GM19395 (cell line): ENCODE data around the gene DCBLD2.

Experiments
- ATAC-seq: cut with Tn5 transposase; IDR thresholded peaks from one replicate; pipeline ENCODE4 v1.9.1; 2021; ENCODE audit warnings: mild to moderate bottlenecking, moderate library complexity; ENCODE audit not compliant: unreplicated experiment

The DCBLD2 gene

GRCh38 chr3:98775459-98776139 is 125.9 kb downstream of the DCBLD2 start:
- no peak for ATAC-seq

GRCh38 chr3:98772022-98772421 is 129.5 kb downstream of the DCBLD2 start:
- no peak for ATAC-seq

GRCh38 chr3:98770261-98771039 is 131.0 kb downstream of the DCBLD2 start:
- ATAC-seq = peak; percentile 86

- no peak for ATAC-seq
These were observed 132.0 kb downstream of the DCBLD2 start for GRCh38 chr3:98769448-98769847.

- ATAC-seq = no peak
These were observed 132.5 kb downstream of the DCBLD2 start for GRCh38 chr3:98768961-98769360.

GRCh38 chr3:98766924-98767323 is 134.6 kb downstream of the DCBLD2 start:
- ATAC-seq = no peak

- no peak for ATAC-seq
These were observed 135.8 kb downstream of the DCBLD2 start for GRCh38 chr3:98765721-98766120.

- ATAC-seq = no peak
These were observed 137.0 kb downstream of the DCBLD2 start for GRCh38 chr3:98764472-98764884.

GRCh38 chr3:98763819-98764418 is 137.6 kb downstream of the DCBLD2 start:
- ATAC-seq = peak; percentile 4

GRCh38 chr3:98763076-98763475 is 138.4 kb downstream of the DCBLD2 start, which contains the start of gene ST3GAL6:
TSS of gene ST3GAL6 (plus strand) at chr3:98763340. CDS start at chr3:98768441, 5,101 bp downstream.
- ATAC-seq = peak; percentile 50

- ATAC-seq = no peak
These were observed 139.8 kb downstream of the DCBLD2 start for GRCh38 chr3:98761643-98762229.

- ATAC-seq = no peak
These were observed 141.9 kb downstream of the DCBLD2 start for GRCh38 chr3:98759629-98760028.

GRCh38 chr3:98755601-98756000 is 145.9 kb downstream of the DCBLD2 start:
- no peak for ATAC-seq

- no peak for ATAC-seq
These were observed 147.0 kb downstream of the DCBLD2 start for GRCh38 chr3:98754483-98754882.

- no peak for ATAC-seq
These were observed 151.1 kb downstream of the DCBLD2 start for GRCh38 chr3:98750276-98750919.

- ATAC-seq = no peak
These were observed 154.6 kb downstream of the DCBLD2 start for GRCh38 chr3:98746882-98747281.

- ATAC-seq = no peak
These were observed 155.4 kb downstream of the DCBLD2 start for GRCh38 chr3:98746122-98746521.
